DMS114 treated with DMSO at 0.1 percent for 48 hours (cell line): Measurements from ENCODE around the gene LPIN1.

Source experiments
- DNase-seq: peaks from one replicate; lab custom pipeline; 2025; ENCODE audit not compliant: unreplicated experiment; lab: John Stamatoyannopoulos, UW

The LPIN1 gene

GRCh38 chr2:11781602-11782001 is 35.2 kb downstream of the LPIN1 start:
- DNase-seq: no peak

- no peak for DNase-seq
These were observed 37.8 kb downstream of the LPIN1 start for GRCh38 chr2:11784280-11784679.

- DNase-seq: peak; percentile 28
These were observed 38.5 kb downstream of the LPIN1 start for GRCh38 chr2:11784747-11785610.

GRCh38 chr2:11785611-11785940 is 39.1 kb downstream of the LPIN1 start:
- DNase-seq: no peak

- DNase-seq: no peak
These were observed 39.8 kb downstream of the LPIN1 start for GRCh38 chr2:11786191-11786590.

- no peak for DNase-seq
These were observed 40.2 kb downstream of the LPIN1 start for GRCh38 chr2:11786592-11786991.

GRCh38 chr2:11787991-11788390 is 41.6 kb downstream of the LPIN1 start:
- no peak for DNase-seq

- no peak for DNase-seq
These were observed 42.2 kb downstream of the LPIN1 start for GRCh38 chr2:11788461-11789124.

- no peak for DNase-seq
These were observed 42.8 kb downstream of the LPIN1 start for GRCh38 chr2:11789243-11789642.

GRCh38 chr2:11790228-11790627 is 43.8 kb downstream of the LPIN1 start:
- no peak for DNase-seq

- no peak for DNase-seq
These were observed 49.2 kb downstream of the LPIN1 start for GRCh38 chr2:11795590-11795989.

GRCh38 chr2:11796190-11797171 is 50.0 kb downstream of the LPIN1 start:
- DNase-seq: no peak

- DNase-seq: no peak
These were observed 51.4 kb downstream of the LPIN1 start for GRCh38 chr2:11797846-11798245.

GRCh38 chr2:11798701-11799435 is 52.4 kb downstream of the LPIN1 start:
- no peak for DNase-seq

- DNase-seq: no peak
These were observed 53.4 kb downstream of the LPIN1 start for GRCh38 chr2:11799826-11800225.

- DNase-seq: no peak
These were observed 56.4 kb downstream of the LPIN1 start for GRCh38 chr2:11802782-11803191.

GRCh38 chr2:11805024-11805423 is 58.6 kb downstream of the LPIN1 start:
- no peak for DNase-seq

GRCh38 chr2:11805920-11806319 is 59.5 kb downstream of the LPIN1 start:
- no peak for DNase-seq

GRCh38 chr2:11807156-11808015 is 61.0 kb downstream of the LPIN1 start:
- no peak for DNase-seq

- no peak for DNase-seq
These were observed 61.6 kb downstream of the LPIN1 start for GRCh38 chr2:11808016-11808400.
